PC-3 (cell line): Measurements from ENCODE around the gene RNF14.

Source experiments
- CTCF ChIP-seq: fragments of 300-600 bp; sonication (generic); conservative IDR thresholded peaks from 2 replicates; pipeline ENCODE4 v1.5.1; 2017; ENCODE audit warnings: antibody characterized with exemption, low read depth, mild to moderate bottlenecking, low read length
- EZH2 ChIP-seq: fragments of 300-600 bp; sonication (generic); IDR thresholded peaks from one replicate; pipeline ENCODE4 v1.6.1; 2017; ENCODE audit warnings: antibody characterized with exemption, mild to moderate bottlenecking, low read length; ENCODE audit not compliant: unreplicated experiment

- no peak for TF ChIP-seq EZH2
- no peak for TF ChIP-seq CTCF
Observed at GRCh38 chr5:141976176-141976575, 7.3 kb downstream of the RNF14 start.
